Keratinocyte (primary cell): Measurements from ENCODE around the gene COQ8A. TPM values are rescaled to one million over a fixed set of nuclear protein-coding genes. Genes with fewer than 3 reads are reported as not detected.

Experiments
- DNase-seq: peaks from one replicate; pipeline ENCODE4 v3.0.0-alpha.2; 2011; ENCODE audit warnings: low read depth, missing footprints, low spot score
- FAIRE-seq: peaks from 2 replicates; lab custom pipeline; 2011; peaks lifted over from hg19 to GRCh38; lab: Jason Lieb, UNC
- H2AFZ ChIP-seq: 2 replicates; pipeline ENCODE4 v1.6.0; 2012; ENCODE audit warnings: low read length, control low read depth, inconsistent platforms; ENCODE audit not compliant: control insufficient read depth
- H3K27ac ChIP-seq: 2 replicates; pipeline ENCODE4 v1.5.1; 2011; ENCODE audit warnings: low read length; ENCODE audit not compliant: control insufficient read depth, insufficient read depth
- H3K27me3 ChIP-seq: 3 replicates; pipeline ENCODE4 v1.6.0; 2011; ENCODE audit warnings: low read length; ENCODE audit not compliant: control insufficient read depth, insufficient read depth; ENCODE audit errors: extremely low read depth
- H3K36me3 ChIP-seq, 2 experiments: 2 replicates in 1 of 2; 3 replicates in 1 of 2; pipeline ENCODE4 v1.5.1; 2011; ENCODE audit warnings: low read length in 2 of 2, mild to moderate bottlenecking in 1 of 2; ENCODE audit not compliant: control insufficient read depth in 2 of 2, insufficient read depth in 2 of 2; ENCODE audit errors: extremely low read depth in 1 of 2
- H3K4me1 ChIP-seq: 3 replicates; pipeline ENCODE4 v1.5.1; 2011; ENCODE audit warnings: low read length; ENCODE audit not compliant: control insufficient read depth, insufficient read depth; ENCODE audit errors: extremely low read depth
- H3K4me2 ChIP-seq: 3 replicates; pipeline ENCODE4 v1.6.0; 2011; ENCODE audit warnings: low read depth, low read length; ENCODE audit not compliant: control insufficient read depth, insufficient read depth; ENCODE audit errors: extremely low read depth
- H3K4me3 ChIP-seq, 3 experiments: fragments of 200-600 bp in 1 of 3; sonication (generic) in 1 of 3; 2 replicates in 2 of 3; 3 replicates in 1 of 3; pipeline ENCODE4 v1.5.1; 2011 to 2016; ENCODE audit warnings: low read length in 3 of 3, mild to moderate bottlenecking in 3 of 3, control low read depth in 2 of 3, inconsistent platforms in 1 of 3, low read depth in 1 of 3, mixed read lengths in 1 of 3, mixed run types in 1 of 3, moderate library complexity in 1 of 3; ENCODE audit not compliant: control insufficient read depth in 2 of 3, insufficient read depth in 2 of 3; ENCODE audit errors: extremely low read depth in 1 of 3
- H3K79me2 ChIP-seq: 2 replicates; pipeline ENCODE4 v1.6.0; 2012; ENCODE audit warnings: low read length; ENCODE audit not compliant: control insufficient read depth, insufficient read depth
- H3K9ac ChIP-seq: 3 replicates; pipeline ENCODE4 v1.6.0; 2011; ENCODE audit warnings: low read length; ENCODE audit not compliant: control insufficient read depth, insufficient read depth; ENCODE audit errors: extremely low read depth
- H3K9me1 ChIP-seq: 3 replicates; pipeline ENCODE4 v1.6.0; 2011; ENCODE audit warnings: low read length; ENCODE audit not compliant: control insufficient read depth, insufficient read depth; ENCODE audit errors: extremely low read depth
- H3K9me3 ChIP-seq: 2 replicates; pipeline ENCODE4 v1.5.1; 2012; ENCODE audit warnings: low read depth, low read length; ENCODE audit not compliant: control insufficient read depth
- H4K20me1 ChIP-seq: 3 replicates; pipeline ENCODE4 v1.6.0; 2011; ENCODE audit warnings: low read length; ENCODE audit not compliant: control insufficient read depth, insufficient read depth; ENCODE audit errors: extremely low read depth
- CTCF ChIP-seq, 3 experiments: IDR thresholded peaks in 1 of 3; conservative IDR thresholded peaks in 1 of 3; optimal IDR thresholded peaks in 1 of 3; 2 replicates in 2 of 3; 3 replicates in 1 of 3; pipeline versions ENCODE3 to v1.5.1; 2011; ENCODE audit warnings: low read length in 3 of 3, mild to moderate bottlenecking in 3 of 3, moderate library complexity in 2 of 3, control low read depth in 1 of 3, inconsistent platforms in 1 of 3; ENCODE audit not compliant: insufficient read depth in 2 of 3; ENCODE audit errors: extremely low read depth in 1 of 3
- EZH2 ChIP-seq: IDR thresholded peaks from one replicate; pipeline ENCODE4 v1.6.1; 2012; ENCODE audit warnings: inconsistent platforms, mild to moderate bottlenecking, low read length, moderate library complexity
- dilution Hi-C: fragments of 300-500 bp; cut with MboI; formaldehyde crosslinking; loops from one replicate; pipeline ENCODE4 v1.7.0; 2020; ENCODE audit warnings: low sequenced_read_pairs; ENCODE audit not compliant: extremely low pct_ligation_motif_present
- polyA plus RNA-seq, 5 experiments: library from polyadenylated mRNA; depleted of rRNA in 3 of 5; stranded (reverse) in 3 of 5; stranded (forward) in 1 of 5; unstranded in 1 of 5; fragments of >200 nt; gene quantifications; 1 replicate in 1 of 5; 2 replicates in 3 of 5; 3 replicates in 1 of 5; pipeline versions ENCODE4 v1.2.1 to v1.2.3, GENCODE V29; 2011 to 2012; ENCODE audit warnings: missing spikeins in 2 of 5, low read depth in 1 of 5, low replicate concordance in 1 of 5

The COQ8A gene
- polyA plus RNA-seq, 1 donor (not counting 4 experiments of a cell fraction or from before 2014, with no cell fraction given), result 3.8 TPM

GRCh38 chr1:226981838-226982237 is 41.7 kb downstream of the COQ8A start:
- H3K4me3 ChIP-seq, result no peak overlapping the region
- H3K36me3 ChIP-seq, result peaks cover 0 to 2% of the 10 kb centered on the region in 2 experiments
- H2AFZ ChIP-seq, result no peak overlapping the region
- FAIRE-seq (no peak), DNase-seq (no peak)
- H3K9me3 ChIP-seq, result no peaks in the 10 kb centered on the region
- H3K27ac ChIP-seq, result no peak overlapping the region
- H3K27me3 ChIP-seq, result no peaks in the 10 kb centered on the region
- dilution Hi-C loops, result no loop called here
- no peak for TF ChIP-seq CTCF (optimal IDR thresholded peaks at IDR 0.05 in 1 of 3, IDR thresholded peaks at IDR 0.05 in 1 of 3, conservative IDR thresholded peaks at IDR 0.05 in 1 of 3; ENCODE audit: extremely low read depth in 1 of 3, insufficient read depth in 2 of 3, low read length in 3 of 3)
- no peak for TF ChIP-seq EZH2
- H3K4me1 ChIP-seq, result no peaks in the 10 kb centered on the region
- H3K9me1 ChIP-seq, result no peaks in the 10 kb centered on the region
- H3K4me2 ChIP-seq, result no peak overlapping the region
- no peaks in the 10 kb centered on the region for H3K79me2 ChIP-seq
- no peak overlapping the region for H3K9ac ChIP-seq
- no peaks in the 10 kb centered on the region for H4K20me1 ChIP-seq

GRCh38 chr1:226982451-226983177 is 42.5 kb downstream of the COQ8A start:
- dilution Hi-C loops, result no loop called here
- H3K9me3 ChIP-seq, result no peaks in the 10 kb centered on the region

More at GRCh38 chr1:226982451-226983177, 42.5 kb downstream of the COQ8A start:
- H3K9me1 ChIP-seq, result no peaks in the 10 kb centered on the region
- H3K9ac ChIP-seq, result no peak overlapping the region
- no peak overlapping the region for H3K27ac ChIP-seq
- TF ChIP-seq EZH2 (no peak), CTCF (optimal IDR thresholded peaks at IDR 0.05 in 1 of 3, IDR thresholded peaks at IDR 0.05 in 1 of 3, conservative IDR thresholded peaks at IDR 0.05 in 1 of 3; ENCODE audit: extremely low read depth in 1 of 3, insufficient read depth in 2 of 3, low read length in 3 of 3) (no peak)
- no peak for DNase-seq
- FAIRE-seq, result no peak
- H3K79me2 ChIP-seq, result no peaks in the 10 kb centered on the region
- peaks cover 0 to 2% of the 10 kb centered on the region in 2 experiments for H3K36me3 ChIP-seq
- no peaks in the 10 kb centered on the region for H4K20me1 ChIP-seq
- H3K4me3 ChIP-seq, result no peak overlapping the region
- H3K27me3 ChIP-seq, result no peaks in the 10 kb centered on the region
- H3K4me1 ChIP-seq, result no peaks in the 10 kb centered on the region
- H2AFZ ChIP-seq, result no peak overlapping the region
- H3K4me2 ChIP-seq, result no peak overlapping the region
